NCI-H1930 (cell line): ENCODE data around the gene FSIP1.

Experiments
- DNase-seq, 2 experiments: peaks; one replicate each; lab custom pipeline; 2025; lab: John Stamatoyannopoulos, UW

The FSIP1 gene

GRCh38 chr15:39792025-39792843 is 9.6 kb upstream of the FSIP1 start:
- no peak for DNase-seq

GRCh38 chr15:39789736-39790135 is 7.1 kb upstream of the FSIP1 start:
- DNase-seq = no peak

GRCh38 chr15:39788800-39789565 is 6.3 kb upstream of the FSIP1 start:
- DNase-seq = no peak

- DNase-seq = no peak
Measured at GRCh38 chr15:39788108-39788507, 5.5 kb upstream of the FSIP1 start.

GRCh38 chr15:39787479-39787878 is 4.8 kb upstream of the FSIP1 start:
- DNase-seq = no peak

- DNase-seq = peak; percentile 3 to 31
Measured at GRCh38 chr15:39786447-39787056, 3.9 kb upstream of the FSIP1 start.

- no peak for DNase-seq
Measured at GRCh38 chr15:39785841-39786240, 3.2 kb upstream of the FSIP1 start.

- DNase-seq = no peak
Measured at GRCh38 chr15:39785139-39785538, 2.5 kb upstream of the FSIP1 start.

GRCh38 chr15:39784638-39785037 is 2.0 kb upstream of the FSIP1 start:
- DNase-seq = no peak

- no peak for DNase-seq
Measured at GRCh38 chr15:39784125-39784524, 1.5 kb upstream of the FSIP1 start.

GRCh38 chr15:39783244-39783820 is 691 bp upstream of the FSIP1 start:
- no peak for DNase-seq

- no peak for DNase-seq
Measured at GRCh38 chr15:39781967-39782302, 706 bp downstream of the FSIP1 start.

- DNase-seq = no peak
Measured at GRCh38 chr15:39781147-39781966, 1.3 kb downstream of the FSIP1 start.

GRCh38 chr15:39778021-39778420 is 4.6 kb downstream of the FSIP1 start:
- DNase-seq = no peak

- no peak for DNase-seq
Measured at GRCh38 chr15:39777496-39777895, 5.1 kb downstream of the FSIP1 start.

GRCh38 chr15:39776068-39776467 is 6.6 kb downstream of the FSIP1 start:
- no peak for DNase-seq

- DNase-seq = no peak
Measured at GRCh38 chr15:39774688-39775267, 7.9 kb downstream of the FSIP1 start.

- no peak for DNase-seq
Measured at GRCh38 chr15:39770748-39771689, 11.6 kb downstream of the FSIP1 start.

GRCh38 chr15:39767921-39768320 is 14.7 kb downstream of the FSIP1 start:
- no peak for DNase-seq

GRCh38 chr15:39761006-39761405 is 21.6 kb downstream of the FSIP1 start:
- DNase-seq = no peak
